GM12878 (cell line): ENCODE measurements around the gene MYO7B.

Source experiments
- BHLHE40 ChIP-seq, 2 experiments: fragments of 450-650 bp in 1 of 2; IDR thresholded peaks; 2 replicates each; pipeline ENCODE4 v1.6.1; 2011 to 2017; ENCODE audit warnings: low read depth in 2 of 2, borderline replicate concordance in 1 of 2, improper control_type of control experiment in 1 of 2, low read length in 1 of 2, mild to moderate bottlenecking in 1 of 2
- CHD2 ChIP-seq: IDR thresholded peaks from 2 replicates; pipeline ENCODE4 v1.6.1; 2011; ENCODE audit warnings: low read depth, low read length, improper control_type of control experiment, borderline replicate concordance
- CREB1 ChIP-seq: IDR thresholded peaks from 2 replicates; pipeline ENCODE4 v1.6.1; 2012; ENCODE audit warnings: low read depth, mild to moderate bottlenecking, inconsistent platforms
- CREM ChIP-seq: IDR thresholded peaks from 2 replicates; pipeline ENCODE4 v1.6.1; 2014; ENCODE audit warnings: antibody characterized with exemption, low read depth
- EGR1 ChIP-seq, 2 experiments: IDR thresholded peaks; 1 replicate in 1 of 2; 2 replicates in 1 of 2; pipeline ENCODE4 v1.6.1; 2011 to 2012; ENCODE audit warnings: low read depth in 2 of 2, low read length in 2 of 2, borderline replicate concordance in 1 of 2, mild to moderate bottlenecking in 1 of 2, moderate library complexity in 1 of 2
- GABPA ChIP-seq: IDR thresholded peaks from 2 replicates; pipeline ENCODE4 v1.6.1; 2014; ENCODE audit warnings: antibody characterized with exemption, low read depth, mild to moderate bottlenecking, inconsistent platforms
- MYC ChIP-seq: IDR thresholded peaks from 2 replicates; pipeline ENCODE4 v1.6.1; 2011; ENCODE audit warnings: mild to moderate bottlenecking, low read length, moderate library complexity, inconsistent platforms; ENCODE audit not compliant: insufficient read depth, insufficient replicate concordance, insufficient read length, severe bottlenecking
- NFXL1 ChIP-seq: fragments of 450-650 bp; IDR thresholded peaks from 2 replicates; pipeline ENCODE4 v1.6.1; 2017; ENCODE audit warnings: antibody characterized with exemption, mild to moderate bottlenecking, borderline replicate concordance
- POLR2AphosphoS5 ChIP-seq: IDR thresholded peaks from 2 replicates; pipeline ENCODE4 v1.6.1; 2011; ENCODE audit warnings: mild to moderate bottlenecking, low read length, inconsistent platforms
- SPI1 ChIP-seq: IDR thresholded peaks from 2 replicates; pipeline ENCODE4 v1.6.1; 2011; ENCODE audit warnings: low read depth, mild to moderate bottlenecking, low read length, moderate library complexity, borderline replicate concordance; ENCODE audit not compliant: insufficient read depth
- ZNF274 ChIP-seq: IDR thresholded peaks from one replicate; pipeline ENCODE4 v1.8.0; 2011; ENCODE audit not compliant: insufficient read length, insufficient read depth
- TF ChIP-seq, protein P1 (sequence below), 3 experiments: IDR thresholded peaks in 2 of 3; conservative IDR thresholded peaks in 1 of 3; 2 replicates each; pipeline ENCODE4 v1.5.1; 2011; ENCODE audit warnings: low read depth in 3 of 3, low read length in 3 of 3, mild to moderate bottlenecking in 3 of 3, control low read depth in 2 of 3, moderate library complexity in 2 of 3, inconsistent platforms in 1 of 3, mixed read lengths in 1 of 3; ENCODE audit not compliant: control insufficient read depth in 2 of 3, insufficient read depth in 1 of 3; ENCODE audit errors: extremely low read depth in 1 of 3
- TF ChIP-seq, protein P2 (sequence below): IDR thresholded peaks from 2 replicates; pipeline ENCODE4 v1.6.1; 2012; ENCODE audit warnings: improper control_type of control experiment, low read depth, low read length; ENCODE audit not compliant: insufficient replicate concordance

DNA sequence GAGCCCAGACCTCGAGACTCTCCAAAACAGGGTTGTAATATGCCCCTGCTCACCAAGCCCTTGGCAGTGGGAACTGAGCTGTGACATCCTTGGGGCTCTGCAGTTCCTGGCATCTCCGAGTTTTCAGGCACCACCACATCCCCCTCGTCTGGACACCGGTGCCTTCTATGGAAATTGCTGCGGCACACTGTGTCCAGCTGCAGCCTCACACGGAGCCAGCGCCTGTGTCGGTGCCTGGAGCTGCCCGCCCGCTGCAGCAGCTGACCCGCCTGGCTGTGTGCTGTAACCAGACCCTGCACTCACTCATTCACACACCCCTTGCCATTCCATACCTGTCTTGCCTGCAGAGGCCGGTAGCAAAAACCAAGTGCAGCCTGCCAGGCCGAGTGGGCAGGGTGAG, 21.0 kb upstream of the MYO7B start:
- no peak for TF ChIP-seq CHD2
- TF ChIP-seq BHLHE40 (IDR thresholded peaks at IDR 0.05; ENCODE audit: borderline replicate concordance in 1 of 2, low read depth in 2 of 2, low read length in 1 of 2): no peak
- no peak for TF ChIP-seq SPI1
- no peak for TF ChIP-seq EGR1 (IDR thresholded peaks at IDR 0.05; ENCODE audit: borderline replicate concordance in 1 of 2, low read depth in 2 of 2, low read length in 2 of 2)
- no peak for TF ChIP-seq CREM
- TF ChIP-seq, protein P1, sequence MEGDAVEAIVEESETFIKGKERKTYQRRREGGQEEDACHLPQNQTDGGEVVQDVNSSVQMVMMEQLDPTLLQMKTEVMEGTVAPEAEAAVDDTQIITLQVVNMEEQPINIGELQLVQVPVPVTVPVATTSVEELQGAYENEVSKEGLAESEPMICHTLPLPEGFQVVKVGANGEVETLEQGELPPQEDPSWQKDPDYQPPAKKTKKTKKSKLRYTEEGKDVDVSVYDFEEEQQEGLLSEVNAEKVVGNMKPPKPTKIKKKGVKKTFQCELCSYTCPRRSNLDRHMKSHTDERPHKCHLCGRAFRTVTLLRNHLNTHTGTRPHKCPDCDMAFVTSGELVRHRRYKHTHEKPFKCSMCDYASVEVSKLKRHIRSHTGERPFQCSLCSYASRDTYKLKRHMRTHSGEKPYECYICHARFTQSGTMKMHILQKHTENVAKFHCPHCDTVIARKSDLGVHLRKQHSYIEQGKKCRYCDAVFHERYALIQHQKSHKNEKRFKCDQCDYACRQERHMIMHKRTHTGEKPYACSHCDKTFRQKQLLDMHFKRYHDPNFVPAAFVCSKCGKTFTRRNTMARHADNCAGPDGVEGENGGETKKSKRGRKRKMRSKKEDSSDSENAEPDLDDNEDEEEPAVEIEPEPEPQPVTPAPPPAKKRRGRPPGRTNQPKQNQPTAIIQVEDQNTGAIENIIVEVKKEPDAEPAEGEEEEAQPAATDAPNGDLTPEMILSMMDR (IDR thresholded peaks at IDR 0.05 in 2 of 3, conservative IDR thresholded peaks at IDR 0.05 in 1 of 3; ENCODE audit: control insufficient read depth in 2 of 3, extremely low read depth in 1 of 3, insufficient read depth in 1 of 3, low read depth in 3 of 3, low read length in 3 of 3): no peak
- no peak for TF ChIP-seq CREB1
- no peak for TF ChIP-seq GABPA
- TF ChIP-seq NFXL1: no peak
- no peak for TF ChIP-seq POLR2AphosphoS5
- TF ChIP-seq ZNF274: no peak
- no peak for TF ChIP-seq MYC
- TF ChIP-seq, protein P2, sequence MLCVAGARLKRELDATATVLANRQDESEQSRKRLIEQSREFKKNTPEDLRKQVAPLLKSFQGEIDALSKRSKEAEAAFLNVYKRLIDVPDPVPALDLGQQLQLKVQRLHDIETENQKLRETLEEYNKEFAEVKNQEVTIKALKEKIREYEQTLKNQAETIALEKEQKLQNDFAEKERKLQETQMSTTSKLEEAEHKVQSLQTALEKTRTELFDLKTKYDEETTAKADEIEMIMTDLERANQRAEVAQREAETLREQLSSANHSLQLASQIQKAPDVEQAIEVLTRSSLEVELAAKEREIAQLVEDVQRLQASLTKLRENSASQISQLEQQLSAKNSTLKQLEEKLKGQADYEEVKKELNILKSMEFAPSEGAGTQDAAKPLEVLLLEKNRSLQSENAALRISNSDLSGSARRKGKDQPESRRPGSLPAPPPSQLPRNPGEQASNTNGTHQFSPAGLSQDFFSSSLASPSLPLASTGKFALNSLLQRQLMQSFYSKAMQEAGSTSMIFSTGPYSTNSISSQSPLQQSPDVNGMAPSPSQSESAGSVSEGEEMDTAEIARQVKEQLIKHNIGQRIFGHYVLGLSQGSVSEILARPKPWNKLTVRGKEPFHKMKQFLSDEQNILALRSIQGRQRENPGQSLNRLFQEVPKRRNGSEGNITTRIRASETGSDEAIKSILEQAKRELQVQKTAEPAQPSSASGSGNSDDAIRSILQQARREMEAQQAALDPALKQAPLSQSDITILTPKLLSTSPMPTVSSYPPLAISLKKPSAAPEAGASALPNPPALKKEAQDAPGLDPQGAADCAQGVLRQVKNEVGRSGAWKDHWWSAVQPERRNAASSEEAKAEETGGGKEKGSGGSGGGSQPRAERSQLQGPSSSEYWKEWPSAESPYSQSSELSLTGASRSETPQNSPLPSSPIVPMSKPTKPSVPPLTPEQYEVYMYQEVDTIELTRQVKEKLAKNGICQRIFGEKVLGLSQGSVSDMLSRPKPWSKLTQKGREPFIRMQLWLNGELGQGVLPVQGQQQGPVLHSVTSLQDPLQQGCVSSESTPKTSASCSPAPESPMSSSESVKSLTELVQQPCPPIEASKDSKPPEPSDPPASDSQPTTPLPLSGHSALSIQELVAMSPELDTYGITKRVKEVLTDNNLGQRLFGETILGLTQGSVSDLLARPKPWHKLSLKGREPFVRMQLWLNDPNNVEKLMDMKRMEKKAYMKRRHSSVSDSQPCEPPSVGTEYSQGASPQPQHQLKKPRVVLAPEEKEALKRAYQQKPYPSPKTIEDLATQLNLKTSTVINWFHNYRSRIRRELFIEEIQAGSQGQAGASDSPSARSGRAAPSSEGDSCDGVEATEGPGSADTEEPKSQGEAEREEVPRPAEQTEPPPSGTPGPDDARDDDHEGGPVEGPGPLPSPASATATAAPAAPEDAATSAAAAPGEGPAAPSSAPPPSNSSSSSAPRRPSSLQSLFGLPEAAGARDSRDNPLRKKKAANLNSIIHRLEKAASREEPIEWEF: no peak
